ENCODE results near the gene CAMP.
"Not testable (repeated sequence)": the region's sequence is repeated elsewhere in the genome, so short reads cannot be mapped to it uniquely, and the experiment has no call there.

CAMP gene

DNA sequence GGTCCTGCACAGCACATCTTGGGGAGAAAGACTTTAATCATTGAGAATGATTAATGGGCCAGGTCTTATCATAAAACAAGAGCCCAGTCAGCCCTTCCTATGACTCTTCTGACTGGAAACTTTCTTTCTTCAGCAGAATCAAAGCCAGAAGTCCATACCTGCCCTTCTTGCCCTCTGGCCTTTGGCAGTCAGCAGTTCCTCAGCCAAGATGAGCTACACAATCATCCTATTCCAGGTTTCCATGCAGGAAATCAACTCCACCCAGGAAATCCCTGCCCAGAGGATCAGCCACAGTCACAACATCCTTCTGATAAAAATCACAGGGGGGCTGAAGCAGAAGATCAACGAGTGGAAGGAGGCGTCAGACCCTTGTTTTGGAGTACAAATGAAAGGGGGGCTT is 44.5 kb downstream of the CAMP start:
- no peak for DNase-seq (ENCODE audit: low read depth)

DNA sequence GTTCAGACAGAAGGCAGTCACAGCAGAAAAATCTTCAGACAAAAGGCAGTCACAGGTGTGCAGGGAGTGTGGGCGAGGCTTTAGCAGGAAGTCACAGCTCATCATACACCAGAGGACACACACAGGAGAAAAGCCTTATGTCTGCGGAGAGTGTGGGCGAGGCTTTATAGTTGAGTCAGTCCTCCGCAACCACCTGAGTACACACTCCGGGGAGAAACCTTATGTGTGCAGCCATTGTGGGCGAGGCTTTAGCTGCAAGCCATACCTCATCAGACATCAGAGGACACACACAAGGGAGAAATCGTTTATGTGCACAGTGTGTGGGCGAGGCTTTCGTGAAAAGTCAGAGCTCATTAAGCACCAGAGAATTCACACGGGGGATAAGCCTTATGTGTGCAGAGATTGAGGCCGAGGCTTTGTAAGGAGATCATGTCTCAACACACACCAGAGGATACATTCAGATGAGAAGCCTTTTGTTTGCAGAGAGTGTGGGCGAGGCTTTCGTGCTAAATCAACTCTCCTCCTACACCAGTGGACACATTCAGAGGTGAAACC is 45.2 kb downstream of the CAMP start:
- peak; percentile 62 for DNase-seq (ENCODE audit: low read depth)

DNA sequence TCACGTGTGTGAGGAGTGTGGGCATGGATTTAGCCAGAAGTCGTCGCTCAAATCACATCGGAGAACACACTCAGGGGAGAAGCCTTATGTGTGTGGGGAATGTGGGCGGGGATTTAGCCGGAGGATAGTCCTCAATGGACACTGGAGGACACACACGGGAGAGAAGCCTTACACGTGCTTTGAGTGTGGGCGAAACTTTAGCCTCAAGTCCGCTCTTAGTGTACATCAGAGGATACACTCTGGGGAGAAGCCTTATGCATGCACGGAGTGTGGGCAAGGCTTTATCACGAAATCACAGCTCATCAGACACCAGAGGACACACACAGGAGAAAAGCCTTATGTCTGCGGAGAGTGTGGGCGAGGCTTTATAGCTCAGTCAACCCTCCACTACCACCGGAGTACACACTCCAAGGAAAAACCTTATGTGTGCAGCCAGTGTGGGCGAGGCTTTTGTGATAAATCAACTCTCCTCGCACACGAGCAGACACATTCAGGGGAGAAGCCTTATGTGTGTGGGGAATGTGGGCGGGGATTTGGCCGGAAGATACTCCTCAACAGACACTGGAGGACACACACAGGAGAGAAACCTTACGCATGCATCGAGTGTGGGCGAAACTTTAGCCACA is 45.8 kb downstream of the CAMP start:
- no peak for DNase-seq (ENCODE audit: low read depth)

DNA sequence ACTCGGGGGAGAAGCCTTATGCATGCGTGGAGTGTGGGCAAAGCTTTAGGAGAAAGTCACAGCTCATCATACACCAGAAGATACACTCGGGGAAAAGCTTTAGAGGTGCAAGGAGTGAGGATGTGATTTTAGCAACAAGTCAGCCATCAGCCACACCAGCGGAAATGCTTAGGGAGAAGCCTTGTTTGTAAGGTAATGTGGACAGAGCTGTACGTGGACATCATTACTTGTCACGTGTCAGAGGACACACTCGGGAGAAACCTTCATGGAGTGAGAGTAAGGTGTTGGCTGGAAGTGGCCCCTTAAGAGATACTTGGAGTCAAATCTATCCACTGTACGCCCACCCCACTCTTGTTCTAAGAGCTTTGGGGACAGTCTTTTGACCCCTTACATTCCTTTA is 46.3 kb downstream of the CAMP start:
- DNase-seq (ENCODE audit: low read depth), result no peak

DNA sequence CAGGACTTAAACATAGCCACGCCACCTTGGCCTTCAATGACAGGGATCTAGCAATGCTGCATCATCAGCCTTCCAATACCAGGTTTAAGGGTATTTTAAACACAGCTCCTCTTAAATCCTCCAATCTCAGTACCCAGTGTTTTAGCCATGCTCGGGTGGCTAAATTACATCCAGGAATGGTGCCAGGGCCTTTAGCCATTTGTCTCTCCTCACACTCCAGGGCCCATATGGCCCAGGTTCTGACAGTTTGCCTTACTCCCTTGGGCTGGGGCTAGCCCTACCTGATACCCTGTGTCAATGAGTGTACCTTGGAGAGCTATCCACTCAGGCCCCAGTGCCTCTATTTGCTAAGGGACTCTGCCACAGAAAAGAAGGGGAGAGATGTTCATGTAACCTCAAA is 47.0 kb downstream of the CAMP start:
- no peak for DNase-seq (ENCODE audit: low read depth)

DNA sequence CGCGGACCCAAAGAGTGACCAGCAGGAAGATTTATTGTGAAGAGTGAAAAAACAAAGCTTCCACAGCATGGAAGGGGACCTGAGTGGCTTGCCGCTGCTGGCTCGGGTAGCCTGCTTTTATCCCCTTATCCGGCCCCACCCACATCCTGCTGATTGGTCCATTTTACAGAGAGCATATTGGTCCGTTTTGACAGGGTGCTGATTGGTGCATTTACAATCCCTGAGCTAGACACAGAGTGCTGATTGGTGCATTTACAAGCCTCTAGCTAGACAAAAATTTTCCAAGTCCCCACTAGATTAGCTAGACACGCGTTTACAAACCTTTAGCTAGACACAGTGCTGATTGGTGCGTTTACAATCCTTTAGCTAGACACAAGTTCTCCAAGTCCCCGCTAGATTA is 47.9 kb downstream of the CAMP start:
- not testable (repeated sequence) for DNase-seq (ENCODE audit: low read depth)

DNA sequence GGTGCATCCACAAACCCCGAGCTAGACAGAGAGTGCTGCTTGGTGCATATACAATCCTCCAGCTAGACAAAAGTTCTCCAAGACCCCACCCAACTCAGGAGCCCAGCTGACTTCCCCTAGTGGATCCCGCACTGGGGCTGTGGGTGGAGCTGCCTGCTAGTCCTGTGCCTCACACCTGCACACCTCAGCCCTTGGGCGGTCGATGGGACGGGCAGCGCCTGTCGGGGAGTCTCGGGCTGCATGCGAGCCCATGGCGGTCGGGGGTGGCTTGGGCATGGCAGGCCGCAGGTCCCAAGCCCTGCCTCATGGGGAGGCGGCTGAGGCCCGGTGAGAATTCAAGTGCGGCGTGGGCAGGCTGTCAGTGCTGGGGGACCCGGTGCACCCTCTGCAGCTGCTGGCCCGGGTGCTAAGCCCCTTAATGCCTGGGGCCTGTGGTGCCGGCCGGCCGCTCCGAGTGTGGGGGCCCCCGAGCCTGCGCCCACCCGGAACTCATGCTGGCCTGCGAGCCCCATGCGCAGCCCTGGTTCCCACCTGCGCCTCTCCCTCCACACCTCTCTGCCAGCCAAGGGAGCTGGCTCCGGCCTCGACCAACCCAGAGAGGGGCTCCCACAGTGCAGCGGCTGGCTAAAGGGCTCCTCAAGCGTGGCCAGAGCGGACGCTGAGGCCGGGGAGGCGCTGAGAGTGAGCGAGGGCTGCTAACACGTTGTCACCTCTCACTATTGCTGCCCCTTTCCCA is 48.6 kb downstream of the CAMP start:
- DNase-seq (ENCODE audit: low read depth), result no peak

DNA sequence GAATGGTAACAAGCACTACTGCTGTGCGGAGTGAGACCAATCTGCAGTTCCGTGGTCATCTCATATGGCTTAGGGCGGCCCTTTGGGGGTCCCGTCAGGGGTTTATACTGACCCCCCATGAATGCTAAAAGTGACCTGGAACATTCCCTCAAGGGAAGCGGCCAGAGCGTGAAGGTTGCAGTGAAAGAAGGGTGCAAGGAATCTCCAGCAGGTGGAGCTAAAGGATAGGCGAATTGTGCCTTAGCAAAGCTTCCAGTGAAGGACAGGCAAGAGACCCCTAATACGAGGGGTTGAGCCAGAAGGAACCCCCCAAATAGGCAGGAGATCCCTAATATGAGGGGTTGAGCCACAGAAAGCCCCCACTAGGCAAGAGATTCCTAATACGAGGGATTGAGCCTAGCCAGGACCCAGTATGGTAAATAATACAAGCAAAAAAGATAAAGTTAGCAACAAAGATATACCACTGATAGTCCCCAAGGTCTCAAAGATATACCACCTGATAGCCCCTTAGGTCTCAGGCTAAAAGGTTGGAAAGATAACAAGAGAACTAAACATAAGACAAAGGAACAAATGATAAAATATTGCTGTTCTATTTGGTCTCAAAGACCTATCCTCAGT is 50.4 kb downstream of the CAMP start:
- peak; percentile 42 for DNase-seq (ENCODE audit: low read depth)

DNA sequence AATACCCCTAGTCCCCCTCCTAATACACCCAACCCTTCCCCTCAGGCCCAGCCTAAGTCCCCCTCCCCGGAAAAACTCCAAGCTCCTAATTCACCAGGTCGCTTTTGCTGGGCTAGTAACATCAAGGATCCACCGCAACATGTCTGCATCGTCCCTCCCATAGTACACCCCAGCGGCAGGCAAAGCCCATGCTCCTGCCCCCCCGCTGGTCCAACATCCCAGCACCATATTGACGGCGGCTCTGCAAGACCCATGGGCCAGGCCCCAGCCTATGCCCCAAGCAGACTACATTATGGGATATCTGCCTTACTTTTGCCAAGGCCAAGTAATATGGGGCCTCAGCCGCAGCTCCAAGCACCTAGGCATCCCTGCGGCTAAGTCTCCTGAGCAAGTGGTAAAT is 51.2 kb downstream of the CAMP start:
- DNase-seq (ENCODE audit: low read depth), result no peak
